K562 (cell line): ENCODE measurements around the gene HLCS.

Experiments used
- ADNP ChIP-seq: fragments of 200-800 bp; sonication (Bioruptor generic); IDR thresholded peaks from 2 replicates; pipeline ENCODE4 v1.6.1; 2016; ENCODE audit warnings: missing genetic modification characterization, missing compliant biosample characterization
- POLR2AphosphoS2 ChIP-seq: IDR thresholded peaks from 2 replicates; pipeline ENCODE4 v1.6.1; 2012; ENCODE audit warnings: low read length, improper control_type of control experiment
- POLR2AphosphoS5 ChIP-seq: IDR thresholded peaks from 2 replicates; pipeline ENCODE4 v1.6.1; 2011; ENCODE audit warnings: mild to moderate bottlenecking, low read depth, low read length, moderate library complexity; ENCODE audit not compliant: control insufficient read depth, insufficient read depth
- SREBF2 ChIP-seq: sonication (generic); formaldehyde crosslinking; IDR thresholded peaks from 2 replicates; pipeline ENCODE4 v1.4.0; 2020; ENCODE audit warnings: mild to moderate bottlenecking, missing genetic modification reagents
- TCF7L2 ChIP-seq: fragments of 150-350 bp; IDR thresholded peaks from 2 replicates; pipeline ENCODE4 v1.6.1; 2016; ENCODE audit warnings: low read depth, mild to moderate bottlenecking, low read length, moderate library complexity
- ZNF217 ChIP-seq: sonication (generic); formaldehyde crosslinking; IDR thresholded peaks from 2 replicates; pipeline ENCODE4 v1.8.0; 2022; ENCODE audit warnings: mild to moderate bottlenecking, missing genetic modification reagents

DNA sequence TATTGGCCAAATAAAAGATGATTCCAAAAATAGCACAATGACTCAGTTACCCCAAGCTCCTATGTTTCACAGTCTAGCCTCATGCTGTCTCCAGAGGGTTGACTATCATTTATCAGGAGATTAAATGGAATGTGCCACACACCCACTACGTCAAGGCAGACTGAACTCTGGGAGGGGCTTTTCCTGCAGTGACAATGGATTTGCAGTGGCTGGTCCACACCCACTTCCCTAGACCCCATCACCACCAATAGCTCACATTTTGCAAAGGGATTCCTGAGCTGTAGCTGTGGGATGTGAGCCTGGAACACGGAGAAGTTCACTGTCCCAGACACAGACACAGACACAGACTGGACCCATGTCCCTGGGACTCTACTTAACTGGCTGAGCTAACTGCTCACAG lies 77.1 kb downstream of the HLCS start:
- TF ChIP-seq POLR2AphosphoS2: no peak
- TF ChIP-seq TCF7L2: no peak
- TF ChIP-seq ZNF217 (CRISPR knock-in tag): no peak
- TF ChIP-seq POLR2AphosphoS5: no peak
- no peak for TF ChIP-seq SREBF2 (CRISPR knock-in tag)
- no peak for TF ChIP-seq ADNP (tag)
